GM18526 (cell line): Measurements from ENCODE around the gene ARHGEF26.

Experiments
- POLR2A ChIP-seq: IDR thresholded peaks from 3 replicates; pipeline ENCODE4 v1.6.1; 2011; ENCODE audit not compliant: insufficient read length; ENCODE audit errors: extremely low read depth

Gene ARHGEF26

DNA sequence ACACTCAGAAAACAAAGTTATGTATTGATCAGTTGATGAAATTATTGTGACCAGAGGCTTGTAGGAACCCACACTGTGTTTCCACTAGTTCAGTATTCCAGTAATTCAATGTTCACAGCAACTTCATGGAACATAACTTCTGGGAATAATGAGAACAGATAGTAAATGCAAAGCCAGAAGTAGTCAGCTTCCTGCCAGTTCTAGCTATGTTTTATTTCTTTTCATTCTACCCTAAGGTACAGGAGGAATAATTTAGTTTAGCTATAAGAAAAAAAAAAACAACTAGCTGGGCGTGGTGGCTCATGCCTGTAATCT lies 48.6 kb downstream of the ARHGEF26 start:
- TF ChIP-seq POLR2A = no peak

DNA sequence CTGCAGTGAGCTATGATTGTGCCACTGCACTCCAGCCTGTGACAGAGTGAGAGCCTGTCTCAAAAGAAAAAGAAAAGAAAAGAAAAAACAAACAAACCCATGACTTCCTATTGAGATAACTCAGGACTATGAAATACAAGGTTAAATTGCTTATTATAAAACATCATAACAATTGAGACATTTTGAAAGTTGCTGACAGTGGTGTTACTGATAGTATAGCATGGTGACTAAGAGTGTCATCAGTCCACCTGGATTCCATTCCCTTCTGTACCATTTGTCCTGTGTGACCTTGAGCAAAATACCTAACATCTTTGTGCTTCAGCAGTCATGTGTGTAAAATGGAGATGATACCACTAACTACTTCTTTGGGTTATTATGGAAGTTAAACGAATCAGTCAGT lies 49.1 kb downstream of the ARHGEF26 start:
- TF ChIP-seq POLR2A = no peak

DNA sequence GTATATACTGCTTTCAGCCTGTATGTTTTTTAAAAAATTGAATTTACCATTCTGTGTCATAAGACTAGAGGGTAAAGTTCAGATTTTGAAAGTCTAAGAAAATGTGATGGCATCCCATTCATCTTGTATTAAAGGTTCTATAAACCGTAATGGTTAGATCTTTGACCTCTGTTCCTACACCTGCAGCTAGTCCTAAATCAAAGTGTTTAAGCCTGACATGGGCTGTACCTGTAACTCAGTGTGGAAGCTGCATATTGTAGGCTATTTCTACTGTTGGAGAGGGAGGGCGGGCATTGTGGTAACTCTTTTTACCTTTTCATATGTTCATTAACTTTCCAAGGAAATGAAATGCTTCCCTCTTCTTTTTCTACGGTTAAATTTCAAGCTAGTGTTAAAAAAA lies 53.9 kb downstream of the ARHGEF26 start:
- no peak for TF ChIP-seq POLR2A

DNA sequence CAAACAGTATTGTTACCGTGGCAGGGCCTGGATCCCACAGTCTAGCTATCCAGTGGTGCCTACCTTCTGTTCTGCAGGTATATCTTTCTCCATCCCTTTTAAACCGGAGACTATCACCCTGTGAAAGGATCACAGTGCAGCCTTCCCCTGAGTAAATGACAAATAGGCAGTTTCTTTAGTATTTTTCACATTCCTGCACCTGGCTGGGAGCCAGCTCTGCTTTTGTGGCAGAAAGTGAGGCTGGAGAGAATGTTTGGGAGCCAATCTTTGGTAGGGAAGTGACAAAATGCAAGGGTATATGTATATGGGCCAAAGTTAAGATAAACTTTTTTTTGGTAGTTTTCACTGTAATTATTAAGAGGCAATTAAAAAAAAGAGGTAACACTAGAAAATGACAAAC lies 54.8 kb downstream of the ARHGEF26 start:
- TF ChIP-seq POLR2A = no peak

DNA sequence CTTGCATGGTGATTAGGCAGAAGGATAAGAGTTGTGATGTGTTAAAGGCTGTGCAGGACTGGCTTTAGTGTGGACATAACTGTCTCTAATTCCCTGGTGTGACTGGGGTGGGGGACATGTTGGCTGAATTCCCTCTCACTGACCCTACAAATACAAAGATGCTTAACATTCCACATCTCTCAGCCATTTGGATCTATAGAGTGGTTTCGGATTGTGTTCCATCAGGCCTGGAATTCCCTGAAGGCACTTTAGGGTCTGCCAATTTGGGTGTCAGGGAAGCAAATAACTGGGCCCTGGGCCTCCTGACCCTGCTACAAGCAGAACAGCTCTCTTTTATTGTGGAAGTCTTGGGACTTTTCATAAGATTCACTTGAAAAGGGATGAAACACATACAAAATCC lies 56.2 kb downstream of the ARHGEF26 start:
- no peak for TF ChIP-seq POLR2A

DNA sequence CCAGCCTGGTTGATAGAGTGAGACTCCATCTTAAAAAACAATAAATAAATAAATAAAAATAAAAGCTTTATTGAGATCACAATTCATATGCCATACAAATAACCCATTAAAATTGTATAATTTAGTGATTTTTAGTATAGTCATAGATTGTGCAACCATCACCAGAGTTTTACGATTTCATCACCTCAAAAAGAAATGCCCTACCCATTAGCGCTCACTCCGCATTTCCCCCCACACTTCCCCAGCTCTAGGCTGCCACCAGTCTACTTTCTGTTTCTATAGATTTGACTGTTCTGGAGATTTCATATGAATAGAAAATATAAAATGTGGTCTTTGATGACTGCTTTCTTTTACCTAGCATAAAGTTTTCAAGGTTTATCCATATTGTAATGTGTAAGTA lies 57.0 kb downstream of the ARHGEF26 start:
- TF ChIP-seq POLR2A = no peak

DNA sequence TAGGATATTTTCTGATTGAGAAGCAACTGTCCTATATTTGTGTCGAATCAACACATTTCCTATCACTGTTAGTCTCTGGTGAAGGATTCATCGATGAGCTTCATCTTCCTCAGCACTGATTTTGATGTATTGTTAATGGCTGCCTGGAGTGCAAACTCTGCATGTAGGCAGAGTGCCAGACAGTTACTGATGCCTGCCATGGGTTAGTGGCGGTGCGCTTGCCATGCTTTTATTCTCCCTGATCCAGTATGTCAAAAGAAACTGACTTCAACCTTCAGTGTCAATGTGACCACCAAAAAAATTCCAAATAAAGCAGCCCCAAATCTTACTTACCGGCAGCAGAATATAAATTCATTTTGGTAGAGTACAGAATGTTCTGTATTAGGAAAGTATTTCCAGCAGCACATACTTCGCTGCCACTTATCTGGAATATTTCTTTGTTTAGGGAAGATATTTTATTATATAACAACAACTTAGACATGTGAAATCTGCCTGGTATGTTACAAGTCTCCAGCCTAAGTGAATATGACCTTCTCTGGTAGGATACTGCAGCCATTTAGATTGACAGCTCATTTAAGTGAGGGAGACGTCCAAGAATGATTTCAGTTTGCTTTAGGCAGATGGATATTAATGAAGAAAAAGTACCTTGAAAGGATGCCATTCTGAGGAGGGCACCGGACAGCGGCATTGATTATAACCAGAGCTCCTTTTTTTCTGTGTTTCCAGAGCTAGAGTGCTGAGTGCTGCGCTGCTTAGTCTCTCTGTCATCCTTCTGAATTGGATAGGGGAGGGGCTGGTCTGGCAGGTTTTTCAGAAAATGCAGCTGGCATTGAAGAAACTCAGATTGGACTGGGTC lies 59.9 kb downstream of the ARHGEF26 start:
- no peak for TF ChIP-seq POLR2A

DNA sequence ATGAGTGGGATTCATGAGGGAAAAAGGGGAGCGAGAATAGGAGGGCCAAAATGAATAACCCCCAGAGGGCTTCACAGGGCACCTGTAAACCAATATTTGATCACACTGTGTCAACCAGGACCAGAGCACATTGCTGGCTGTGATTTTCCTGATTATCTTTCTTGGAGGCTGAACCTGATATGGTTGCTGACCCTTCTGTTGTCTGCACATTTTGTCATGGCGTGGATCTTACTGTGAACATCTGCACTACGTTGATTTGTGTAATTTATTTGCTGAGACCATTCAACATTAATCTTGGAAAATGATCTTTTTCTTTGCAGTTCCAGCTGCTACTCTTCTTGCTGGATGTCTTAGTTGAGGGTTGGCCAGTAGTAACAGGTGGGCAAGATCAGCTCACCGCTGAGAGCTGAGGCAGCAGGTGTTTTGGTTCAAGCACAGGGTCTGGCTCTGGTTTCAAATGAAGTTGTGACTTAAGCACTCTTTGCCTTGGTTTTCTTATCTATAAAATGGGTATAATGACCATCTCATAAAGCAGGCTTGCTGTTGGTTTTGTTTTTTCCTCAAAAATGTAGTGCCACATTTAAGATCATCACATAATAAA lies 61.2 kb downstream of the ARHGEF26 start:
- no peak for TF ChIP-seq POLR2A

DNA sequence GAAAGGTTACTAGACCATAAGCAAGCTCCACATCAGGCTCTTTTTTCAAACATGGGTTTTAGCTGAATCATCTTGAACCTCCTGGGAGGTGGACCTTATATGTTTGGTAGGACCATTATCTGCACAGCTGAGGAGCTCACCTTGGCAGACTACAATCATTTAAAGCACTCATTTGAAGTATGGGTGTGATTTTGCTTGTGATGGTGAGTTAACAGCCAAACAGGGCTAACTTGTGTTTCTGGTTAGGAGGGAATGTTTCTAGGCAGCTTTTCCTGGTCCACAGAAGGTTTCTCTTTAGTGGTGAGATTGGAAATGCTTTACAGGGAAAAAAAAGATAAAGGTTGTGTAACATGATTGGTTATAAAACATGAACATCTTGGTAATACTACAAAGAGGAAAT lies 61.8 kb downstream of the ARHGEF26 start:
- no peak for TF ChIP-seq POLR2A

DNA sequence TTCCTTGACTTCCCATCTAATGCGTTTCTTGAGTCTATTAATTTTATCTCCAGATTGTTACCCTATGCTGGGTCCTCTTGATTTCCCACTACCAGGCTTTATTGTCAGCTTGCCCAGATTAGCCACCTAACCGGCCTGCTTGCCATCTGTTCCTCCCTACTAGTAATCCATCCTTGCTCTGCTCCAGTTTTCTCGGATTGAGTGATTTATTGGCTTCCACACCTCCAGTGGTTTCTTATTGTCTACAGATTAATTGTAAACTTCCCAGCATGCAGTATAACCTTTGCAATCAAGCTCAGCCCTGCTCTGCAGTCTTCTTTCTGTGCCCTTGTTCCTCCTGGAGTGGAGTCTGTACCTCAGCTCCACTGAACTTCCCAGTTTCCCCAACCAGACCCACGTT lies 63.4 kb downstream of the ARHGEF26 start:
- no peak for TF ChIP-seq POLR2A

DNA sequence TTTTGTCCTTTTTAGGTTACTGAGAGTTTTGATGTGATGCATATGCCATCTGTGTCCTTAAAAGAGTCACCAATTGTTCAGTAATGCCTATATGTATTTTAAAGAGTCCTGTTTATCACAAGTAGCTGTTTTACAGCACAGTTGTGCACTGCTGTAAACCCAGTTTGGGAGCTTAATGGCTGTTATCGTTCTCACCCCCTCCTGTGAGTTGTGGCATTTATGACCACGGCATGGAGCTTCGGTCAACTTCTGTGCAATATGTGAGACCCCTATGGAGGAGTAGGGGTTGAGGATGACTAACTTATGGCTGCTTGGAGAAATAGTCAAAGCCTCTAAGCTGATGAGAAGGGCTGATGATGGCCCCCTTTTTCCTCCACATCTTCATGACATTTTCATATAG lies 67.2 kb downstream of the ARHGEF26 start:
- no peak for TF ChIP-seq POLR2A

DNA sequence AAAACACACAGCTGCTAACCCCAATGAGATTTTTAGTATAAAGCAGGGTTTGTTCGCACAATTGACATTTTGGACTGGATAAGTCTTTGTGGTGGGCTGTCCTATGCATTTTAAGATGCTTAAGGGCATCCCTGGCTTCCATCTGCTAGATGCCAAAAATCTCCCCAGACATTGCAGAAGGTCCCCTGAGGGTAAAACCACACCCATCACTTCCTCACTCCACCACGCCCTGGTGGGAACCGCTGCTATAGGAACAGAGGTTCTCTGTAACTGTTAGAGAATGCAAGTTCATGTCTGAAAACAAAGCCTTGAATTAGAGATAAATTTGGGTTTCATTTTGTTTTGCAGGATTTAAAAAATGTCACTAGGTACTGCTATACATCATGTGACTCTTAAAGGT lies 67.7 kb downstream of the ARHGEF26 start:
- TF ChIP-seq POLR2A = no peak

DNA sequence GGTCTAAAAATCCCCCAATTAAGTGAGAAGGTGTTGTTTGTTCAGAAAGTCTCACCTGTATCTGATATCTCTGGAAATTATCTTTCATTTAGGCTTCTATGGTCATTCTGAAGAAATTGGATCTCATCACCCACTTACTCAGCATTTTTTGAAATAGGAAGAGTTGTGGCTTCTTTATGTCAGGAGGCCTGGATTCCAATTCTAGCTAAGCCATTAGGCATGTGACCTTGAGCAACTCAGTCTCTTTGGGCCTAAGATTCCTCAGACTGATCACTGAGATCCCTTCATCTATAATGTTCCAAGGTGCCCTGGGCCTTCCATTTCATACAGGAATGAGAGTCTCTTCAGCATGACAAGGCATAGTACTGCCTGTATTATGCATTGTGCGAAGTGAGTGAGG lies 70.3 kb downstream of the ARHGEF26 start:
- no peak for TF ChIP-seq POLR2A

DNA sequence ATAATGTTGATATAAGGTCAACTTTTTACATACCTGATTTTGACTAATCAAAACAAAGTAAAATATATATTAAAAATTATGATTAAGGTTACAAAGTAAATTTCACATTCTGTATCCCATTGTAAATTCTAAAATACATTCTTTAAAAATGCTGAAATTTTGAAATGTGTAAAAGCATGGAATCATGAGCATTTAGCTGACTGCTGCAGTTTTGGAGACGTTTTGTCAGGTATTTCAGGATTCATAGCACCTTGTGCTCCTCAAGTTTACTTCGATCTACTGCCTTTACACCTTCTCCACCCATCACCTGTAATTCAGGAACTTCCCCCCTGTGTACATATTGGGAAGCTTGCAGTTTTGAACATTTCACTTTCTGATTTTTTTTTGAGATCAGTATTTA lies 71.0 kb downstream of the ARHGEF26 start:
- no peak for TF ChIP-seq POLR2A

DNA sequence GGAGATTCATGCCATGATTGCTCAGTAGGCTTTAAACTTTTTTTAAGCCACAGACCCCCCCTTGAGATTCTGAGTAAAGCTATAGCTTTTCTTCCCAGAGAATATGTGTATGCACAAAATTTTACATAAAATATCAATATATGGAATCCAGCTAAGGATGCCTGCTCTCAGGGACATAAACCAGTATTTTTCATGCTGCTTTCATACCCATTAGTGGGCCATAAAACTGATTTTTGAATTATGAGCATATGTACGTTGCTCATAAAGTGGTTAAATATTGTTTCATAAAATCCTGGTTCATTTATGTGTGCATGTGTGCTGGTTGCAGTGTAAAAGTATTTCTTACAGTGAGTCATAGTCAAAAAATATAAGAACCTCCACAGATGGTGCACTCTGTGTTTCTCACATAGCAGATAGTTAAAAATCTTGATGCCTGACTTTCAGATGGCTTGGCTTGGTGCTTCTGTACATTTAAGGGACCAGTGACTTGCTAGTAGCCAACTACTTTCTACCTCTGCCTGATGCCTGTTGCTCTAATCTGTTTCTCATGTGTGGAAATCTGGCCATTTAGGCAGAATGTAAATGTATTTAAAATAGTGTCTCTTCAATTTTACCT lies 71.9 kb downstream of the ARHGEF26 start:
- TF ChIP-seq POLR2A = no peak

DNA sequence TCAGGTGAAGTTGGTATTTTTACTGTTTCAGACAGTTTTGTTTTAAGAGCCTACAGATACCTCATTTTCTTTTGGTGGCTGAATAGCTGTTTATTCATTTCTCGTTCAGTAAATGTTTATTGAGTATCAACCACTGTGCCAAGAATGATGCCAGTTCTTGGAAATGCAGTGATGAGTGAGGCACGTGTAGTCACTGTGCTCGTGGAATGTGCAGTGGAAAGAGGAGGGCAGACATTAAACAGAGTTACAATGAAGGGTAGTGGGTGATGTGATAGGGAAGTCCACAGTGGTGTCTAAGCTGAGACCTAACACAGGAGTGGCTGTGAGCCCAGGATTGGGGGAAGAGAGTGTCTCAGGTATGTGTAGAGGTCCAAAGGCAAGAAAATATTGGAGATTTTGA lies 73.7 kb downstream of the ARHGEF26 start:
- no peak for TF ChIP-seq POLR2A
